Measurements from ENCODE around the gene BOD1.

The BOD1 gene

GRCh38 chr5:173638126-173639040, 21.9 kb upstream of the BOD1 start:
- no peak for DNase-seq

GRCh38 chr5:173637340-173637739, 20.9 kb upstream of the BOD1 start:
- no peak for DNase-seq

GRCh38 chr5:173634465-173634983, 18.1 kb upstream of the BOD1 start:
- DNase-seq, result no peak

GRCh38 chr5:173633304-173633703, 16.9 kb upstream of the BOD1 start:
- no peak for DNase-seq

GRCh38 chr5:173631478-173631877, 15.0 kb upstream of the BOD1 start:
- no peak for DNase-seq

- DNase-seq, result no peak
Observed at GRCh38 chr5:173630724-173631365, 14.4 kb upstream of the BOD1 start.

GRCh38 chr5:173629628-173630027, 13.2 kb upstream of the BOD1 start:
- no peak for DNase-seq

GRCh38 chr5:173628501-173628900, 12.1 kb upstream of the BOD1 start:
- DNase-seq, result no peak

- DNase-seq, result no peak
Observed at GRCh38 chr5:173627860-173628392, 11.5 kb upstream of the BOD1 start.

- DNase-seq, result no peak
Observed at GRCh38 chr5:173627271-173627670, 10.8 kb upstream of the BOD1 start.

- DNase-seq, result no peak
Observed at GRCh38 chr5:173626505-173626820, 10.0 kb upstream of the BOD1 start.

GRCh38 chr5:173625673-173626504, 9.4 kb upstream of the BOD1 start:
- DNase-seq, result no peak

- no peak for DNase-seq
Observed at GRCh38 chr5:173625261-173625660, 8.8 kb upstream of the BOD1 start.

- no peak for DNase-seq
Observed at GRCh38 chr5:173624282-173624681, 7.8 kb upstream of the BOD1 start.

GRCh38 chr5:173623789-173624188, 7.3 kb upstream of the BOD1 start:
- no peak for DNase-seq

- DNase-seq, result no peak
Observed at GRCh38 chr5:173623296-173623771, 6.9 kb upstream of the BOD1 start.

GRCh38 chr5:173622183-173623047, 6.0 kb upstream of the BOD1 start:
- DNase-seq, result no peak

GRCh38 chr5:173620784-173621183, 4.3 kb upstream of the BOD1 start:
- no peak for DNase-seq

GRCh38 chr5:173618927-173619519, 2.6 kb upstream of the BOD1 start:
- peak; percentile 35 to 54 for DNase-seq

- DNase-seq, result peak; percentile 66 to 70
Observed at GRCh38 chr5:173615884-173616576, 420 bp downstream of the BOD1 start.

- no peak for DNase-seq
Observed at GRCh38 chr5:173614591-173614990, 1.9 kb downstream of the BOD1 start.
